ENCODE results near the gene IQSEC2.
A peak's percentile ranks its signal among the peaks of the same experiment; 100 is the strongest.

IQSEC2 gene

DNA sequence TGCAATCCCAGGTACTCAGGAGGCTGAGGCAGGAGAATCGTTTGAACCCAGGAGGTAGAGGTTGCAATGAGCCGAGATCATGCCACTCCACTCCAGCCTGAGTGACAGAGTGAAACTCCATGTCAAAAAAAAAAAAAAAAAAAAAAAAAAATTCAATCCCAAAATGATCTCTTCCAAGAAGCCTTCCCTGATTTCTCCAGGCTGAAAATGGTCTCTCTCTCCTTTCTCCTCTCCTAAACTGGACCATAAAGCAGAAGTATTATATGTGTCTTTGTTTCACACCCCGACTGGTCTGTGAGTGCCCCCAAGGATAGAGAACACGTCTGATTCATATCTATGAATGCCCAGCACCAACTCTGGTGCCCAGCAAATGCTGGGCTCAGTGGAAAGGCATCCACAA is 39.1 kb downstream of the IQSEC2 start:
- no peak for DNase-seq (ENCODE audit: low spot score)

DNA sequence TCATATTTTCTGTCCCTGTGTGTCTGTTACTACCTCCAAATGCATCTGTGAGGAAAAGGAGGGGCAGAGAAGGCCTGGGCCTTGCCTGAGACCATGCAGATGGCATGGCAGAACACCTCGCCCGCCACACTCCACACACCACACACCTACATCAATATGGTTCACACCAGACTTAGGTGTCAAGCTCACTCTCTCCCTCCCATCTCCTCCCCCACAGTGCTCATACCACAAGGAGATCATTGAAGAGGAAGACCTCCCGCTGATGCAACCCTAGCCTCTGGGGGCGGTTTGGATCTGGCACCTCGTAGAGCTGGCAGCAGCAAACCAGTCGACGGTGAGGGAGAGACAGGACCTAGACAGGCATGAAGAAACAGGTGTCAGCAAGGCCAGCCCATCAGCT is 39.8 kb downstream of the IQSEC2 start:
- DNase-seq (ENCODE audit: low spot score) = no peak

DNA sequence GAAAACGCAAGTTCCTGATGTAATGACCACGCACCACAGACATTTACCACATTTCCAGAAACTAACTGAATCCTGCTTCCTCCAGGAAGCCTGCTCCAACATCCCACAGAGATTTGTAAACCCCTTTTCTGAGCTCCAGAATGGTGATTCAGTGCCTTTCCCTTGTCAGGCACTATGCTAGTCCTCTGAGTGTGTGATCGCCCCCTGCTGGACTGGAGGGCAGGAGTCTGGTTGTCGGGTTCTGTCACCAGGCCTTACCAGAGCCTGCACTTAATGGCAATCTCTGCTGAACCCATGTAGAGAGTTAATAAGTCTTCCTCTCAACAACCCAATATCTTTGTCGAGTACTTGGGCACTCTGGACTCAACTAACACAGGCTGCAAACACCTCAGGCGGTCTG is 41.9 kb downstream of the IQSEC2 start:
- peak; percentile 16 for DNase-seq (ENCODE audit: low spot score)

DNA sequence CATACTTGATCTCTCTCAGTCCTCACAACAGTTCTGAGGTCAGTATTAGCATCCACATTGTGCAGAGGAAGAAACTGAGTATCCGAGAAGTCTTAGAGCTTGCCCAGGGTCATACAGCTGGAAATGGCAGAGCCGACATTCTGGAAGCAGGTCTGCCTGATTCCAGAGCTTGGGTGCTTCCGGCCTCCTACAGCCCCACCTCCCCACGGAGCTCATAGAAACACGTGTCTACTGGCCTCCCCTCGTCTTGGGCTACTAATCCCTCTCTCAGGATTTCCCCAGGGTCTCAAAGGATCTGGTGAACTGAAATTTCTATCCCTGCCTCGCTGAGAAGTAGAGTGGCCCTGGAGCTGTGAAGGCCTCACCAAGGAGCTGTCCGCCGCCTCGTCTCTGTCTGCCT is 44.3 kb downstream of the IQSEC2 start:
- DNase-seq (ENCODE audit: low spot score) = no peak

DNA sequence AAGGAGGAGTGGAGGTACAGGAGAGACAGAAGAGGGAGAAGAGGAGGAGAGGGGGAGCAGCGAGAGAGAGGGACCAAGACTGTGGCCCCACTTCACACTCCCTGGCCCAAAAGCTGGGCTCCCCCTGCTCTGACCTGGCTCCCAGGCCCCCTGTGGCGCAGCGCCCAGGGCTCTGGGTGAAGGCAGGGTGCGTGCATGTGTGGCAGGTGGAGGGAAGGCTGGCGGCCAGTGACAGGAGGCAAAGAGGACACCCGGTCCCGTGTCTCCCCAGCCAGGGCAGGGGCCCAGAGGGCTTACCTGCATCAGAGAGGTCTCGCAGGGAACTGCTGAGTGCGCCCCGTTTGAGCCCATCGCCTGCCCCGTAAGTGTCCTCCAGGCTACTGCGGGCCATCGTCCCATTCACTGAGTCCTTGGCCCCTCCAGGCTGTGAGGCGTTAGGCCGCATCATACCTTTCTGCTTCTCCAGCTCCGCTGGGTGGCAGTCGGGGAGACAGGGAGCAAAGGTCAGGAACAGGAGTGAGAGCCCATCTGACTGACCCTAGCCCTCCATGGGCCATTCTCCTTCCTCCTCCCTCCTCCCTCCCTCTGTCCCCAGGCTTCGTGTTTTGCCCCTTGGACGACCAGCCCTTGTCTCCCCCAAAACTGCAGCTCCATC is 45.2 kb downstream of the IQSEC2 start:
- no peak for DNase-seq (ENCODE audit: low spot score)

DNA sequence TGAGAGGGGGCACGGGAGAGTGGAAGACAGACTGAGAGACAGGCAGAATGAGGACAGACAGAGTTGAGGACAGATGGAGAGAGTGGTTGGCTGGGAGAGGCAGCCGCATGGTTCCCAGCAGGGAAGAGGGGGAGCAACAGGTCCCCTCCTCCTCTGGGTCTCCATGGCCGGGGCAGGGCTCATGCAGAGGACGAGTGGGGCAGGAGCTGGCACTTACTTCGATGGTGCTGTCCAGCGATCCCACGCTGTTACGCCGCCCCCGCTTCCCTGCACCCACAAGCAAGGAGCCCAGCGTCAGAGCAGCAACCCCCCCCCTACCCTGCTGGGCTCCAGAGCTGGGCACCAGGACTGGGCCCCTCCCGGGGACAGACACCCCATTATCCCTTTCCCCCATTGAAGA is 45.8 kb downstream of the IQSEC2 start:
- DNase-seq (ENCODE audit: low spot score) = no peak

DNA sequence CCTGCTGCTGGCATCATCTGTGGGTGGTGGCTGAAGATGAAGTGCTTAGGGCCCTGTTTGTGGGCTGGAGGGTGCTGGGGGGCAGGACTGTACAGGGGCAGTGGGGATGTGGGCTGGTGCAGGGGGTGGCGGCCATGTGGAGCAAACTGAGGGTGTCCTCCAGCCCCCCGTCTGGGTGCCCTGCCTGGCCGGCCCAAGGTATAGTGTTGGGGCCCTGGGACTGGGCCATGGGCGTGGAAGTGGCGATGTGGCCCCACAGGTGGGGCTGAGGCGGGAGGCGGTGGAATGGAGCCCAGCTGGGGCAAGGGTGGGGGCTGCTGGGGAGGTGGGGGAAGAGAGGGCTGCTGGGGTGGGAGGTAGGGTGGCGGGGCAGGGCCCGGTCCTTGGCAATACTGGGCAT is 46.9 kb downstream of the IQSEC2 start:
- DNase-seq (ENCODE audit: low spot score) = no peak

DNA sequence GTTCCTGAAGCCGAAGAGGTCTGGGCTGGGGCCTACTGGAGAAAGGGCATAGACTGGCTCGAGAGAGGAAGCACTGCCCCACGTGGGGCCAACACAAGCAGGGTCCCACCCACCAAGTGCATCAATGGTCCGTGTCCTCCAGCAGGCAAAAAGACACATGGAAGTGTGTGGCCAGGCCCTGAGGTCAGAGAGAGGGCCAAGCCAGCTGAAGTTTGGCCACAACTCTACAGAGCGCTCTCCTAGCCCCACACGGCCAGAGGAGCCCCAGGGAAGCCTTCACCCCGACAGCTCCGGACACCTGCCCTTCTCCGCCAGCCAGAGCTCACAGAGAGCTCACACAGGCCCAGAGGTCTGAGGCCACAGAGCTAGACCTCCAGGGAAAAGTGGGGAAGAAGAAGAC is 47.8 kb downstream of the IQSEC2 start:
- DNase-seq (ENCODE audit: low spot score) = no peak

DNA sequence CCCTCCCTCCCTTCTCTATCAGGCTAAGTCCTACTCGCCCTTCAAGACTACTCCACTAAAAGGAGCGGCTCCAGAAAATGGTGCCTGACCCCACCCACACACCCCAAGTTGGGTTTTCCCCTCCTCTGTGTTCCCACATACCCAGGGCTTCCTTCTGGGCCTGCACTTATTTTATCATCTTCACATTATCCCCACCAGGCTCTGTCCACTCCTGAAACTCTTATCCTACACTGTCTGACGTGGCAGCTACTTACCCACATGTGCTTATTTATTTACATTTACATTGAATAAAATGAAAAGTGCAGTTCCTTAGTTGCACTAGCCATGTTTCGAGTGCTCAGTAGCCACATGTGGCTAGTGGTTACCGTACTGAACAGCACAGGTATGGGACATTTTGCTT is 51.3 kb downstream of the IQSEC2 start:
- DNase-seq (ENCODE audit: low spot score) = no peak

DNA sequence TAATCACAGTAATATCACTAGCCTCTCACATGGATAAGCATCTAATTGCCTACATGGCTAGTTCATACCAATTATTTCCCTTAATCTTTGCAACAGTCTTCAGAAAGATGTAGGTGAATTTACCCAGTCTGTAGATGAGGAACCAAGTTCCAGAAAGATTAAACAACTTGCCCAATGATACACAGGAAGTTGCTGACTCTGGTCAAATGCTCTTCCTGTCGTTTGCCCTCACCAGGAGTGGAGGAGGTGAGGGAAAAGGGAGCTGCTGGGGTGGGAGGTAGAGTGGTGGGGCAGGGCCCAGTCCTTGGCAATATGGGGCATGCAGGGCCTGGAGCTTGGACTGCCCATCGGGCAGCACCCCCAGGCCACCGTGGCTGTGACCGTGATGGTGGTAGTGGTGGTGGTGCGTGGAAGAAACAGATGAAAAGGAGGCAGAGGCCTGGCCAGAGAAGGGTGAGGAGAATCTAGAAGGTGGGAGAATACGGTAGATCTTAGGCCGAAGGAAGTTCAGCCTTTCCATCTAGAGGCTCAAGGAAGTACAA is 54.1 kb downstream of the IQSEC2 start:
- no peak for DNase-seq (ENCODE audit: low spot score)

DNA sequence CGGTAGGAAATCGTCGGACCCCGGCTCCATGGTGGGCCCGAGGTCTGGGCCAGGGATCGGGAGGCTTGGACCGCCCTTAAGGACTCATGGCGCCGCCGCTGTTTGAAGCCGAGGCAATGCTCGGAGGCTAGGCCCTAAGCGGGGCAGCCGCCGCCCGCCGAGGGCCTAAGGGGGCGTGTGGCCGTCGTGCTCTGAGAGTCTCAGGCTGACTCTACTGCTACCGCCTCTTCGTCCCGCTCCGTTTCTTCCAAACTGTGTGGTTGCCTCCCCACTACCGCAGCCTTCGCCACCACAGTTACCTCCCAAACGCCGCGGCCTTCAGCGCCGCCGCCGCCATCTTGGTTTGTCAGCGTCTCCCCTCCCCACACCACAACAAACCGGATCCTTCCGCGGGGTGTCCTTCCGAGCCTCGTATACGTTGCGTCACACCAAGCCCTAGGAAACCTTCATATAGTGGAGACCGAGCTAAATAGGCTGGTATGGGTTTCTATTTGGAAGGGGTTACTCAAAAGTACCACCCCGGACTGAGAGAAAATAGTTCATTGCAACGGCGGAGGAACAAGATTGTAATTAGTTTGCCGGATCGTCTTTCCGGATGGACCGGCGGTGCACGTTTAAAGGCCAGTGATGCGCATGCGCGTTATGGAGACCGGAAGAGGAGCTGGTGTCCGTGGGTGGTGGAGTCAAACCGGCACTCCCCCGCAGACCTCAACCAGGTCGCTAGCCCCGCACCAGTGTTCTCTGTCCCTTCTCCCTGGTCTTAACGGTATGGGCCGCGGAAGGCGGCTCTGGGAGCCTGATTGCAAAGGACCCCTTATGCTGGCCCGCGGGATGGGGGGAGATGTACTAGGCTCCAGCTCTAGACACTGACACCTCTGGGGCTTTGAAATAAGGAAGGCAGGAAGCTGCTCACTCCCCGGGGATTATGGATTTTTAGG is 56.3 kb downstream of the IQSEC2 start, which contains the start of gene KDM5C:
KDM5C (minus strand) TSS at position 348 of the 938 bp plus-strand sequence; CDS start at position 30, 318 bp downstream.
- DNase-seq (ENCODE audit: low spot score) = peak; percentile 88

DNA sequence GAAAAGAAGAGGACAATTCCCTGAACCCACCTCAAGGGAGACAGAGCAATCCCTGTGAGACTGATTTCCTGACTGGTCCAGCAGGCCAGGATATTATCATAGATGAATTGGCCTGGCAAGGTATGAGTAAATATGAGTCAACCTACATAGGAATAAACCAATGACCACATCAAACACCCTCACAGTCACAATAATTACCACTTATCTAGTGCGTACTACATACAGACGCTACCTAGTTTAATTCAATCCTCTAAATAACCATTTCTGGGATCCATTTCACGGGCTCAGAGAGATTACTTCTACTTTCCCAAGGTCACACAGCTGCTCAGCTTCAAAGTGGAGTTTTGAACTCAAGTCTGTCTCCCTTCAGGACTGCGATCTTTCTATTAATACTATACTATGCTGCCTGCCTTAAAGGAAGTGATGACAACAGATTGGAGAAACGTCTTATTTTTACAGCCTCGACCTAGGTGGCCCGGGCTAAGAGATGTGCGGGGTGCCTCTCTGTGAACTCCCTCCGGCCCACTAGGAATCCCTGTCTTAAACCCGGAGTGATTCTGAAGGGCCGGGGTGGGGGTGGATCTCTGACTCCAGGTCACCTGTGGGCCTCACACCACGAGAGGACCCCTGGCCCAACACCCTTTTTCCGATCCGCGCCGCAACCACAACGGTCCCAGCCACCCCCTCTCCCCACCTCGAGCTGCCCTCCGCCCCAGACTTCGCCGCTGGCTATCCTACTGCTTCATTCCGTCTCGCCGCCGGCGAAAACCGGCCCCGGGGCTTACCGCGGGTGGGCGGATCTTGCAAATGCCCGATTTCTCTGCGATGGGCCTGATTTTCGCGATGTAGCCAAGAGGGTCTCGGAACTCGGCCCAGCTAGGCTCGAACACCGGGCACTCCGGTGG is 57.2 kb downstream of the IQSEC2 start:
- peak; percentile 90 for DNase-seq (ENCODE audit: low spot score)

DNA sequence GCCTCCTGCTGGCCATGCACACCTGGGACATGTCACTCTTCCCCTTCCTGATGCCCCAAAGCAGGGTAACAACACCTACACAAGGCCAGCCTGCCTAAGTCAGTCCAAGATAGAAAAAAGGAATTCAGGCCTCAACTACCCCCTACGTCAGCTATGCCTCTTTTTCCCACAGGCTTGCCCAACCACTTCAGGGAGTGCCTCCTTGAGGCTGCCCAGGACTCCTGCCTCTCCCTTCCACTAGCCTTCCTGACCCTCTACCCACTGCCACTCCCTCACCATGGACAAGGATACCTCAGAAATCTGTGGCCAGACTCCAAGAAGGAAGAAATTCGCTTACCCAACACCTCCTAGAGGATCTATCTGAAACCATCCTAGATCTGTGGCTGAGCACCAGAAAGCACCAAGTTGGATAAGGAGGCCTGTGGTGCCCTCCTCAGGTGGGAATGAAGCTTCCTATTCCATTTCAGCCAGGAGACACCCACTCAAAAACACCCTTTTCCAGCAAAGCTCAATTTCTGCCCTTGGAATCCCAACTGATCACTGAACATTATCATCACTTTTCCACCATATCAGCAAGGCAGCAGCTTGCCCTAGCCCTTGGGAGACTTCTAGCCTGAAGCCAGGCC is 58.2 kb downstream of the IQSEC2 start:
- DNase-seq (ENCODE audit: low spot score) = no peak
